Measurements from ENCODE around the gene CTNND2.

Gene CTNND2

GRCh38 chr5:11656916-11657315 is 247.3 kb downstream of the CTNND2 start:
- POLR2A ChIA-PET = no interaction called here
- CTCF ChIA-PET = no interaction called here
- DNase-seq (ENCODE audit: extremely low spot score) = no peak
- no peak for TF ChIP-seq CTCF (IDR thresholded peaks at IDR 0.05; ENCODE audit: control extremely low read depth, extremely low read depth, low read depth, missing control alignments)

GRCh38 chr5:11655681-11656080 is 248.6 kb downstream of the CTNND2 start:
- POLR2A ChIA-PET = no interaction called here
- DNase-seq (ENCODE audit: extremely low spot score) = no peak

GRCh38 chr5:11650936-11651335 is 253.3 kb downstream of the CTNND2 start:
- ChIA-PET POLR2A (no interaction called here), CTCF (no interaction called here)
- TF ChIP-seq CTCF (IDR thresholded peaks at IDR 0.05; ENCODE audit: control extremely low read depth, extremely low read depth, low read depth, missing control alignments) = no peak
- DNase-seq (ENCODE audit: extremely low spot score) = no peak

More at GRCh38 chr5:11655681-11656080, 248.6 kb downstream of the CTNND2 start:
- CTCF ChIA-PET = interaction anchor here (0.6 to 1.3 kb wide), 2 partner anchors 24 to 26 kb away, joined by 3 read pairs; no protein-coding TSS in a partner anchor
- TF ChIP-seq CTCF (IDR thresholded peaks at IDR 0.05; ENCODE audit: control extremely low read depth, extremely low read depth, low read depth, missing control alignments) = no peak

GRCh38 chr5:11646141-11646540 is 258.1 kb downstream of the CTNND2 start:
- CTCF ChIA-PET = interaction anchor here (1.0 kb wide), 1 partner anchor 10 kb away, joined by 4 read pairs; no protein-coding TSS in a partner anchor

GRCh38 chr5:11642438-11642837 is 261.8 kb downstream of the CTNND2 start:
- no peak for DNase-seq (ENCODE audit: extremely low spot score)
- ChIA-PET POLR2A (no interaction called here), CTCF (no interaction called here)
- TF ChIP-seq CTCF (IDR thresholded peaks at IDR 0.05; ENCODE audit: control extremely low read depth, extremely low read depth, low read depth, missing control alignments) = no peak

More at GRCh38 chr5:11646141-11646540, 258.1 kb downstream of the CTNND2 start:
- POLR2A ChIA-PET = no interaction called here
- TF ChIP-seq CTCF (IDR thresholded peaks at IDR 0.05; ENCODE audit: control extremely low read depth, extremely low read depth, low read depth, missing control alignments) = no peak
- DNase-seq (ENCODE audit: extremely low spot score) = no peak

- DNase-seq (ENCODE audit: extremely low spot score) = no peak
- no peak for TF ChIP-seq CTCF (IDR thresholded peaks at IDR 0.05; ENCODE audit: control extremely low read depth, extremely low read depth, low read depth, missing control alignments)
- ChIA-PET CTCF (no interaction called here), POLR2A (no interaction called here)
These were observed 263.9 kb downstream of the CTNND2 start for GRCh38 chr5:11640158-11640873.
